ENCODE results near the gene KIAA0319L.

Gene KIAA0319L

DNA sequence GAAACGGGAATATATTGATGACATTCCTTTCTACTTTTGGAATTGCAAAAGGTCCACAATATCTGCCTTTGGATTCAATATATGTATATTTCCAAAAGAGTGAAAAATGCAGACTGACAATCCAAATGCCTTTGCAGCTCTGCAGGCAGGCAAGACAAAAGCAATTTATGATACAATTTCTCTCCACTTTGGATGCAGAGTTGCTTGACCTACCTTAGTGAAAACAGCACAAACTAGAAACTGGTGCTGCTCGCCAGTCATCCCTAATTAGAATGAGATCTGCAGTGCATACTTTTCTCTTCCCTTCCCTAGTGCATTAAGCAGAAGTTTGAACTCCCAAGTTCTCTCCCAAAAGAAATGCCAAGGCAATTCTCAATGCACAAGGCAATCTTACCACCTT lies 56.8 kb downstream of the KIAA0319L start:
- no peaks in the 10 kb centered on the region for H3K9me3 ChIP-seq
- H3K4me3 ChIP-seq (ENCODE audit: low read depth in 1 of 2, low read length in 1 of 2), result no peak overlapping the region
- H3K27ac ChIP-seq, result no peak overlapping the region
- peaks cover 4% of the 10 kb centered on the region for H3K36me3 ChIP-seq
- no peaks in the 10 kb centered on the region for H3K4me1 ChIP-seq (ENCODE audit: control insufficient read depth in 1 of 2, insufficient read depth in 1 of 2, low read depth in 1 of 2, low read length in 1 of 2)
- no peaks in the 10 kb centered on the region for H3K27me3 ChIP-seq
- TF ChIP-seq, protein P1, sequence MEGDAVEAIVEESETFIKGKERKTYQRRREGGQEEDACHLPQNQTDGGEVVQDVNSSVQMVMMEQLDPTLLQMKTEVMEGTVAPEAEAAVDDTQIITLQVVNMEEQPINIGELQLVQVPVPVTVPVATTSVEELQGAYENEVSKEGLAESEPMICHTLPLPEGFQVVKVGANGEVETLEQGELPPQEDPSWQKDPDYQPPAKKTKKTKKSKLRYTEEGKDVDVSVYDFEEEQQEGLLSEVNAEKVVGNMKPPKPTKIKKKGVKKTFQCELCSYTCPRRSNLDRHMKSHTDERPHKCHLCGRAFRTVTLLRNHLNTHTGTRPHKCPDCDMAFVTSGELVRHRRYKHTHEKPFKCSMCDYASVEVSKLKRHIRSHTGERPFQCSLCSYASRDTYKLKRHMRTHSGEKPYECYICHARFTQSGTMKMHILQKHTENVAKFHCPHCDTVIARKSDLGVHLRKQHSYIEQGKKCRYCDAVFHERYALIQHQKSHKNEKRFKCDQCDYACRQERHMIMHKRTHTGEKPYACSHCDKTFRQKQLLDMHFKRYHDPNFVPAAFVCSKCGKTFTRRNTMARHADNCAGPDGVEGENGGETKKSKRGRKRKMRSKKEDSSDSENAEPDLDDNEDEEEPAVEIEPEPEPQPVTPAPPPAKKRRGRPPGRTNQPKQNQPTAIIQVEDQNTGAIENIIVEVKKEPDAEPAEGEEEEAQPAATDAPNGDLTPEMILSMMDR (IDR thresholded peaks at IDR 0.05), result no peak

DNA sequence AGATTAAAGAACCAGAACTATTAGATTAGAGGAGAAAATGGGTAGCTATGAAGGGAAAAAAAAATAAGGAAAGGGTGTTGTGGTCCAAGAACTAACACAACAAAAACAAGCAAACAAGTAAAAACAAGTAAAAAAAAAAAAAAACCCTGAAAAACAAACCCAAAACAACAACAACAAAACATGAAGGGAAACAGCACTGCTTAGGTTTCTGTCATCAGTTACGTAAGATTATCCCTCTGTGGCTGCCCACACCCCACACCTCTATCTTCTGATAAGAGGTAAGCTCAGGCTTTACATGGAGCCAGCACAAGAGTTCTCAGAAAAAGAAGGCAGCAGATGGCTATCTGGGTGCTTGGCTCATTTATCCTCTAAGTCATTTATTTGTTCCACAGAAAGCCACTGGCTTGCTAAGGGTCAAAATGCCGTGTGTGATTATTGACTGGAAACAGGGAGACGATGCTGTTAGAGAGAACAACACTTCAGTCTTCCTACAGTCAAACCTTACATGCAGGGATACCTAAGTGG lies 57.5 kb downstream of the KIAA0319L start:
- H3K27ac ChIP-seq, result no peak overlapping the region

GRCh38 chr1:35499231-35499630 lies 58.0 kb downstream of the KIAA0319L start:
- Histone ChIP-seq H3K27me3 (no peaks in the 10 kb centered on the region), H3K36me3 (no peaks in the 10 kb centered on the region), H3K4me3 (ENCODE audit: low read depth in 1 of 2, low read length in 1 of 2) (no peak overlapping the region), H3K27ac (no peak overlapping the region), H3K4me1 (ENCODE audit: control insufficient read depth in 1 of 2, insufficient read depth in 1 of 2, low read depth in 1 of 2, low read length in 1 of 2) (no peaks in the 10 kb centered on the region), H3K9me3 (no peaks in the 10 kb centered on the region)
- TF ChIP-seq, protein P1 (IDR thresholded peaks at IDR 0.05), result no peak

More for the DNA sequence above, 57.5 kb downstream of the KIAA0319L start:
- Histone ChIP-seq H3K9me3 (no peaks in the 10 kb centered on the region), H3K4me3 (ENCODE audit: low read depth in 1 of 2, low read length in 1 of 2) (no peak overlapping the region), H3K27me3 (no peaks in the 10 kb centered on the region), H3K36me3 (no peaks in the 10 kb centered on the region), H3K4me1 (ENCODE audit: control insufficient read depth in 1 of 2, insufficient read depth in 1 of 2, low read depth in 1 of 2, low read length in 1 of 2) (no peaks in the 10 kb centered on the region)
- TF ChIP-seq, protein P1 (IDR thresholded peaks at IDR 0.05), result no peak

DNA sequence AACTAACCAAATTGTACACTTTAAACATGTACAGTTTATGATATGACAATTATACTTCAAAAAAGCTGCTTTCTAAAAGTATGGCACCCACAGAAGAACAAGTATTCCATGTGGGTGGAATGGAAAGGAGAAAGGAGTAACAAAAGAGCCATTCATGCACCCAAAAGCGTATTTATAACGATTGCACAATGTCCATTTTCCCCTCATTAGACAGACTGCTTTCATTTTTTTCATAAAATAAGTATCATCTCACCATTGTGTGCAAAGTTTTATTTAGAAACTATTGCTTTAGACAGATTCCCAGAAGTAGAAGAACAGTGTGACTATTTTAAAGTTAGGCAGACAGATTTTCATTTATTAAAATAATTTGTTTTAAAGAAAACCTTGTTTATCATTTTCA lies 59.6 kb downstream of the KIAA0319L start:
- TF ChIP-seq, protein P1 (IDR thresholded peaks at IDR 0.05), result no peak
- no peaks in the 10 kb centered on the region for H3K4me1 ChIP-seq (ENCODE audit: control insufficient read depth in 1 of 2, insufficient read depth in 1 of 2, low read depth in 1 of 2, low read length in 1 of 2)
- no peak overlapping the region for H3K4me3 ChIP-seq (ENCODE audit: low read depth in 1 of 2, low read length in 1 of 2)
- no peaks in the 10 kb centered on the region for H3K36me3 ChIP-seq
- H3K27ac ChIP-seq, result no peak overlapping the region
- no peaks in the 10 kb centered on the region for H3K27me3 ChIP-seq
- no peaks in the 10 kb centered on the region for H3K9me3 ChIP-seq

DNA sequence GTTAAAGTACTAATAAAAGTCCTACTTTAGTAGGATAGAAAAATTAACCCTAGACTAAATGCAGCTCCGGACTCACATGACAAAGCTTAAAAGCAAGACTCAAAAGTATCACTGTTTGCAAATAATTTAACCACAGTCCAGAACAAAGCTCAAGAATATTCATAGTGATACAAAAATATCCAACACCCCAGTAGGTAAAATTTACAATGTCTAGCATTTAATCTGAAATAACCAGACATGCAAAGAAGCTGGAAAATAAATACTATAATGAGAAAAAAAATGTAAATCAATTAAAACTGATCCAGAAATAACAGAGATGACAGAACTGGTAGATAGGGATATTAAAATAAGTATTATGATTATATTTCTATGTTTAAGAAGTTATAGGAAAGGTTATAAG lies 67.0 kb downstream of the KIAA0319L start:
- H3K4me1 ChIP-seq (ENCODE audit: control insufficient read depth in 1 of 2, insufficient read depth in 1 of 2, low read depth in 1 of 2, low read length in 1 of 2), result no peaks in the 10 kb centered on the region
- no peaks in the 10 kb centered on the region for H3K27me3 ChIP-seq
- no peaks in the 10 kb centered on the region for H3K36me3 ChIP-seq
- no peak overlapping the region for H3K4me3 ChIP-seq (ENCODE audit: low read depth in 1 of 2, low read length in 1 of 2)
- H3K9me3 ChIP-seq, result no peaks in the 10 kb centered on the region
- H3K27ac ChIP-seq, result no peak overlapping the region
- TF ChIP-seq, protein P1 (IDR thresholded peaks at IDR 0.05), result no peak

DNA sequence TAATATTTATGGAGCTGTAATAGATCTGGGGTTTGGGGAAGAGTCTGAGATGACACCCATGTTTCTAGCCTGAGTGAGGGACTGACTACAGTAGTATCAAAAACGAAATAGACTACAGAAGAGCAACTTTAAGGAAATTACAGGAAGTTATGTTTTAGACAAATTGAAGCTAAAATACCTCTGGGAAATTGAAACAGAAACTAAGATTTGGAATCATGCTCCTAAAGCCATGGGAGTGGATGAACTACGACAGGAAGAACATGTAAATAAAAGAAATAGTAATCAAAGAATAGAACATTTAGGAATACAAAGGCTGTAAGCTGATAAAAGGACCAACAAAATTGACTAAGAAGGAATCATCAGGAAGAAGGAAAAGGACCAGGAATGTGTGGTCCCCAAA lies 68.9 kb downstream of the KIAA0319L start:
- Histone ChIP-seq H3K9me3 (no peaks in the 10 kb centered on the region), H3K27ac (no peak overlapping the region), H3K4me3 (ENCODE audit: low read depth in 1 of 2, low read length in 1 of 2) (no peak overlapping the region), H3K36me3 (no peaks in the 10 kb centered on the region), H3K27me3 (no peaks in the 10 kb centered on the region), H3K4me1 (ENCODE audit: control insufficient read depth in 1 of 2, insufficient read depth in 1 of 2, low read depth in 1 of 2, low read length in 1 of 2) (no peaks in the 10 kb centered on the region)
- TF ChIP-seq, protein P1 (IDR thresholded peaks at IDR 0.05), result no peak

Data from neutrophil (primary cell).